HCT116 (cell line): Measurements from ENCODE around the gene AXIN1. TPM values are rescaled to one million over a fixed set of nuclear protein-coding genes. Genes with fewer than 3 reads are reported as not detected.

Experiments used
- ATAC-seq: fragments of 200-7000 bp; cut with Tn5 transposase; 2 replicates; pipeline ENCODE4 v1.9.1; 2020; ENCODE audit warnings: mild to moderate bottlenecking, moderate library complexity
- BruUV-seq: library from RNA; stranded (reverse); fragments of 400-500 nt; replicated peaks from 2 replicates; lab custom pipeline; 2021; lab: Mats Ljungman, UMichigan
- CTCF ChIA-PET: fragments of 300-600 bp; sonication (Branson Sonifier 250); formaldehyde crosslinking; loops from one replicate; lab custom pipeline; 2021; ENCODE audit warnings: antibody characterized with exemption; lab: Charles Lee
- POLR2A ChIA-PET: fragments of 300-600, 350-600 bp; sonication (Branson Sonifier 250); formaldehyde crosslinking; loops from one replicate; lab custom pipeline; 2021; ENCODE audit warnings: antibody characterized with exemption; lab: Charles Lee
- RAD21 ChIA-PET, 2 experiments: fragments of 300-600 bp; sonication (Branson Sonifier 250); formaldehyde crosslinking; loops; one replicate each; lab custom pipeline; 2023; ENCODE audit warnings: low total read pairs in 2 of 2; ENCODE audit not compliant: uncharacterized antibody in 2 of 2, unreplicated experiment in 2 of 2, low non-redundant PET in 1 of 2; lab: Charles Lee
- DNase-seq: peaks from one replicate; pipeline ENCODE4 v3.0.0-alpha.2; 2010; ENCODE audit warnings: low read depth, low spot score
- H2AFZ ChIP-seq: fragments of 200-600 bp; shearing (Covaris generic), sonication (generic); 2 replicates; pipeline ENCODE4 v1.6.1; 2017; ENCODE audit warnings: low read depth, mixed run types, mixed read lengths, antibody characterized with exemption, low read length; ENCODE audit not compliant: poor library complexity, severe bottlenecking
- H3K27ac ChIP-seq: 2 replicates; pipeline ENCODE4 v1.5.1; 2012; ENCODE audit warnings: low read depth, low read length
- H3K27me3 ChIP-seq: fragments of 200-600 bp; sonication (generic); 2 replicates; pipeline ENCODE4 v1.6.1; 2016; ENCODE audit warnings: mixed run types, low read length, mixed read lengths; ENCODE audit not compliant: insufficient read depth
- H3K36me3 ChIP-seq, 2 experiments: fragments of 200-500 bp in 1 of 2; fragments of 200-600 bp in 1 of 2; sonication (Bioruptor generic) in 1 of 2; sonication (generic) in 1 of 2; 2 replicates each; pipeline versions ENCODE4 v1.5.1 to v1.6.1; 2014 to 2016; ENCODE audit warnings: low read length in 2 of 2, inconsistent platforms in 1 of 2, mixed read lengths in 1 of 2, mixed run types in 1 of 2; ENCODE audit not compliant: insufficient read depth in 2 of 2, control insufficient read depth in 1 of 2
- H3K4me1 ChIP-seq, 2 experiments: fragments of 200-600 bp in 1 of 2; sonication (generic) in 1 of 2; 2 replicates each; pipeline versions ENCODE4 v1.5.1 to v1.6.1; 2012 to 2017; ENCODE audit warnings: low read length in 2 of 2, inconsistent platforms in 1 of 2, mild to moderate bottlenecking in 1 of 2, mixed read lengths in 1 of 2, mixed run types in 1 of 2, moderate library complexity in 1 of 2; ENCODE audit not compliant: insufficient read depth in 2 of 2, control insufficient read depth in 1 of 2
- H3K4me2 ChIP-seq: fragments of 200-600 bp; sonication (generic); 2 replicates; pipeline ENCODE4 v1.6.1; 2017; ENCODE audit warnings: mixed run types, low read length, mixed read lengths
- H3K4me3 ChIP-seq, 2 experiments: fragments of 200-600 bp in 1 of 2; sonication (generic) in 1 of 2; replicated peaks in 1 of 2; 2 replicates each; pipeline ENCODE4 v1.5.1; 2011 to 2016; ENCODE audit warnings: low read length in 2 of 2, control low read depth in 1 of 2, low read depth in 1 of 2, mild to moderate bottlenecking in 1 of 2, mixed read lengths in 1 of 2, mixed run types in 1 of 2
- H3K79me2 ChIP-seq: fragments of 200-600 bp; sonication (generic); 2 replicates; pipeline ENCODE4 v1.6.1; 2017; ENCODE audit warnings: mild to moderate bottlenecking, mixed run types, low read length, moderate library complexity, mixed read lengths; ENCODE audit not compliant: insufficient read depth
- H3K9ac ChIP-seq: fragments of 200-600 bp; sonication (generic); 2 replicates; pipeline ENCODE4 v1.6.1; 2016; ENCODE audit warnings: low read length, mixed read lengths
- H3K9me2 ChIP-seq: fragments of 200-600 bp; sonication (generic), shearing (Covaris generic); 2 replicates; pipeline ENCODE4 v1.6.1; 2017; ENCODE audit warnings: mixed run types, mild to moderate bottlenecking, moderate library complexity; ENCODE audit not compliant: insufficient read depth
- H3K9me3 ChIP-seq, 2 experiments: fragments of 200-500 bp in 1 of 2; fragments of 200-600 bp in 1 of 2; sonication (Bioruptor generic) in 1 of 2; sonication (generic) in 1 of 2; 2 replicates each; pipeline ENCODE4 v1.6.1; 2014 to 2017; ENCODE audit warnings: low read length in 2 of 2, mixed read lengths in 2 of 2, inconsistent platforms in 1 of 2, low read depth in 1 of 2, mild to moderate bottlenecking in 1 of 2, mixed run types in 1 of 2, moderate library complexity in 1 of 2; ENCODE audit not compliant: control insufficient read depth in 1 of 2, insufficient read depth in 1 of 2
- H4K20me1 ChIP-seq: fragments of 200-600 bp; sonication (generic), shearing (Covaris generic); 2 replicates; pipeline ENCODE4 v1.6.1; 2017; ENCODE audit warnings: mixed run types, mild to moderate bottlenecking, moderate library complexity; ENCODE audit not compliant: insufficient read depth
- CBX3 ChIP-seq: IDR thresholded peaks from 2 replicates; pipeline ENCODE4 v1.6.1; 2012; ENCODE audit warnings: low read depth
- EGR1 ChIP-seq: IDR thresholded peaks from 2 replicates; pipeline ENCODE4 v1.6.1; 2012; ENCODE audit warnings: low read depth
- EZH2phosphoT487 ChIP-seq: fragments of 200-600 bp; IDR thresholded peaks from 2 replicates; pipeline ENCODE4 v1.6.1; 2018; ENCODE audit warnings: antibody characterized with exemption, borderline replicate concordance
- FOSL1 ChIP-seq: IDR thresholded peaks from 2 replicates; pipeline ENCODE4 v1.6.1; 2012; ENCODE audit warnings: low read depth
- JUND ChIP-seq: IDR thresholded peaks from 2 replicates; pipeline ENCODE4 v1.6.1; 2012
- POLR2A ChIP-seq: IDR thresholded peaks from 2 replicates; pipeline ENCODE4 v1.7.0; 2011; ENCODE audit warnings: borderline replicate concordance; ENCODE audit not compliant: insufficient read depth, insufficient read length; ENCODE audit errors: extremely low read depth
- POLR2AphosphoS5 ChIP-seq: IDR thresholded peaks from 2 replicates; pipeline ENCODE4 v1.6.1; 2011; ENCODE audit warnings: mild to moderate bottlenecking, low read depth, low read length, moderate library complexity
- RAD21 ChIP-seq: IDR thresholded peaks from 2 replicates; pipeline ENCODE4 v1.6.1; 2012; ENCODE audit warnings: low read depth, mild to moderate bottlenecking
- SP1 ChIP-seq: IDR thresholded peaks from 2 replicates; pipeline ENCODE4 v1.6.1; 2012; ENCODE audit warnings: low read depth
- TCF7L2 ChIP-seq: IDR thresholded peaks from 2 replicates; pipeline ENCODE4 v1.7.0; 2011; ENCODE audit warnings: borderline replicate concordance, inconsistent platforms; ENCODE audit not compliant: insufficient read depth, insufficient read length; ENCODE audit errors: extremely low read depth
- ZFX ChIP-seq: fragments of 450-650 bp; IDR thresholded peaks from 2 replicates; pipeline ENCODE4 v1.6.1; 2017
- intact Hi-C: fragments of 100-400 bp; cut with micrococcal nuclease; formaldehyde crosslinking; loops from 2 replicates; pipeline ENCODE4 v1.10.0; 2022
- total RNA-seq: library from RNA; stranded (reverse); gene quantifications from one replicate; pipeline ENCODE4 v1.2.1, GENCODE V29; 2021; ENCODE audit not compliant: unreplicated experiment
- TF ChIP-seq, protein P1 (sequence below): IDR thresholded peaks from 2 replicates; pipeline ENCODE4 v1.6.1; 2012
- TF ChIP-seq, protein P2 (sequence below): IDR thresholded peaks from 2 replicates; pipeline ENCODE4 v1.6.1; 2011; ENCODE audit warnings: mild to moderate bottlenecking, low read length, moderate library complexity; ENCODE audit not compliant: insufficient replicate concordance; ENCODE audit errors: extremely low read depth
- TF ChIP-seq, protein P3 (sequence below), 3 experiments: fragments of 200-600 bp in 1 of 3; sonication (generic) in 1 of 3; IDR thresholded peaks in 2 of 3; conservative IDR thresholded peaks in 1 of 3; 2 replicates each; pipeline ENCODE4 v1.5.1; 2012 to 2017; ENCODE audit warnings: low read depth in 2 of 3, low read length in 2 of 3, antibody characterized with exemption in 1 of 3, borderline replicate concordance in 1 of 3, control low read depth in 1 of 3, mild to moderate bottlenecking in 1 of 3, mixed read lengths in 1 of 3, mixed run types in 1 of 3, moderate library complexity in 1 of 3; ENCODE audit not compliant: insufficient read depth in 1 of 3
- TF ChIP-seq, protein P4 (sequence below): IDR thresholded peaks from 2 replicates; pipeline ENCODE4 v1.6.1; 2012

Gene AXIN1
- total RNA-seq, 1 experiment from 2014 or later: 20.2 TPM

DNA sequence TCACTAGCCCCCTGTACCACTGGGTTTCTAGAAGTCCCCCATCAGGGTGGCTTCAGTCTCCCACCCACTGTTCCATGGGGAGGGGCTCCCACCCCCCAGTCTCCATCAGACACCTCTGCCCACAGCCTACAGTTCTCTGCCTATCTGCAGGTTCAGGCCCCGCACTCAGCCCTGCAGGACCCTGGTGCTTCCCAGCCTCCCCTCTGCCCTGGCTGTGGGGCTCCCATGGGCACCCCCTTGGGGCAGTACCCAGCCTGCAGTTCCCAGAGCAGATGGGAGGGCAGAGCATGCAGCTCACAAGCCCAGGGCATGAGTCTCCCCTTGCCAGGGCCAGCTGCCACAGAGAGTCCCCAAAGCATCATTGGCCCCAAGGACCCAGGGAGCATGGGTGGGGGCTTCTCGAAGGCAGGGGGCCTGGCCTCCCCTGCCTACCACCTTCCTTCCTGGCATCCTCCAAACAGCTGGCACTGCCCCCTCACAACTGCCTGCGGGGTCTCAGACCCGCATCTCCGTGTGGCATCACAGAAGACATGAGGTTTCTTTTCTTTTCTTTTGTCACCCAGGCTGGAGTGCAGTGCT is 20.6 kb upstream of the AXIN1 start:
- Histone ChIP-seq H3K4me3 (no peak overlapping the region), H3K79me2 (no peaks in the 10 kb centered on the region), H3K4me1 (peaks cover 3 to 13% of the 10 kb centered on the region in 2 experiments; a peak in 3 of 4 replicates), H2AFZ (no peak overlapping the region), H3K9ac (no peak overlapping the region), H3K4me2 (no peak overlapping the region), H3K27me3 (no peaks in the 10 kb centered on the region), H3K9me2 (no peaks in the 10 kb centered on the region), H3K27ac (no peak overlapping the region), H3K9me3 (no peaks in the 10 kb centered on the region), H3K36me3 (0 out of 4 replicates have a peak, but pooled peaks cover 0 to 3% of the 10 kb centered on the region in 2 experiments), H4K20me1 (no peaks in the 10 kb centered on the region)
- ChIA-PET CTCF (no interaction called here), POLR2A (no interaction called here), RAD21 (no interaction called here)
- BruUV-seq: no TSS peak
- ATAC-seq (no peak), DNase-seq (no peak)
- intact Hi-C loops: no loop called here
- TF ChIP-seq, protein P1, sequence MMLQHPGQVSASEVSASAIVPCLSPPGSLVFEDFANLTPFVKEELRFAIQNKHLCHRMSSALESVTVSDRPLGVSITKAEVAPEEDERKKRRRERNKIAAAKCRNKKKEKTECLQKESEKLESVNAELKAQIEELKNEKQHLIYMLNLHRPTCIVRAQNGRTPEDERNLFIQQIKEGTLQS: no peak
- TF ChIP-seq FOSL1 (no peak), SP1 (no peak), TCF7L2 (no peak), CBX3 (no peak), EGR1 (no peak)

DNA sequence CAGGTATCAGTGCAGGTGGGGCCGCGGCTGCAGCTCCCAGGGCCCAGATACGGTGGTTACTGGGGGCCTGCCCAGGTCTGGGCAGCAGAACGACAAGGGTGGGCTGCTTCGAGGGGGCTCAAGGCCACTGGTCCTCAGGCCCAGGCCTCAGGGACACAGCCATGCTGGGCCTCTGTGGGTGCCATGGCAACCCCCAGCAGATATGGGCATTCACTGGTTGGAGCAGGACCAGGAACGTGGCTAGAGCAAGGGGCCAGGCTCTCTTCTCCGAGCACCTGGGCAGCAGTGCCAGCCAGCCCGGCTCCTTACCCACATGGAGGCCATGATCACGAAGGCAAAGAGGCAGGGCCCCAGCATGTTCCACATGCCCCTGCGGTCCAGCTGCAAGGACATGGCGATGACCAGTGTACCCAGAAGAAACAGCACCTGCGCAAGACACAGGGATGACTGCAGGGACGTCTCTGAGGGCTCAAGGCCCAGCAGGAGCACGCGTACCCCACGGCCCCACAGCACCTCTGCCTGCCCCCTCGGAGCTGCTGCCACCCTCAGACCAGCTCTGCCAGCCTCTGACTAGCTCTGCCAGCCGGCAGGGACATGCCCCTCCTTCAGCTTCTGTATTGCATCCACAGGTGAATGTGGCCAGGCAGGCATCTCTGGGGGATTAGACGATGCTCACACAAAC is 19.9 kb upstream of the AXIN1 start:
- H3K9me3 ChIP-seq: no peaks in the 10 kb centered on the region
- TF ChIP-seq JUND (no peak), POLR2A (no peak), RAD21 (no peak), ZFX (no peak), EZH2phosphoT487 (no peak), FOSL1 (no peak), CBX3 (no peak), POLR2AphosphoS5 (no peak)
- TF ChIP-seq, protein P2, sequence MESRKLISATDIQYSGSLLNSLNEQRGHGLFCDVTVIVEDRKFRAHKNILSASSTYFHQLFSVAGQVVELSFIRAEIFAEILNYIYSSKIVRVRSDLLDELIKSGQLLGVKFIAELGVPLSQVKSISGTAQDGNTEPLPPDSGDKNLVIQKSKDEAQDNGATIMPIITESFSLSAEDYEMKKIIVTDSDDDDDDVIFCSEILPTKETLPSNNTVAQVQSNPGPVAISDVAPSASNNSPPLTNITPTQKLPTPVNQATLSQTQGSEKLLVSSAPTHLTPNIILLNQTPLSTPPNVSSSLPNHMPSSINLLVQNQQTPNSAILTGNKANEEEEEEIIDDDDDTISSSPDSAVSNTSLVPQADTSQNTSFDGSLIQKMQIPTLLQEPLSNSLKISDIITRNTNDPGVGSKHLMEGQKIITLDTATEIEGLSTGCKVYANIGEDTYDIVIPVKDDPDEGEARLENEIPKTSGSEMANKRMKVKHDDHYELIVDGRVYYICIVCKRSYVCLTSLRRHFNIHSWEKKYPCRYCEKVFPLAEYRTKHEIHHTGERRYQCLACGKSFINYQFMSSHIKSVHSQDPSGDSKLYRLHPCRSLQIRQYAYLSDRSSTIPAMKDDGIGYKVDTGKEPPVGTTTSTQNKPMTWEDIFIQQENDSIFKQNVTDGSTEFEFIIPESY: no peak
- TF ChIP-seq, protein P1: no peak
- TF ChIP-seq, protein P3, sequence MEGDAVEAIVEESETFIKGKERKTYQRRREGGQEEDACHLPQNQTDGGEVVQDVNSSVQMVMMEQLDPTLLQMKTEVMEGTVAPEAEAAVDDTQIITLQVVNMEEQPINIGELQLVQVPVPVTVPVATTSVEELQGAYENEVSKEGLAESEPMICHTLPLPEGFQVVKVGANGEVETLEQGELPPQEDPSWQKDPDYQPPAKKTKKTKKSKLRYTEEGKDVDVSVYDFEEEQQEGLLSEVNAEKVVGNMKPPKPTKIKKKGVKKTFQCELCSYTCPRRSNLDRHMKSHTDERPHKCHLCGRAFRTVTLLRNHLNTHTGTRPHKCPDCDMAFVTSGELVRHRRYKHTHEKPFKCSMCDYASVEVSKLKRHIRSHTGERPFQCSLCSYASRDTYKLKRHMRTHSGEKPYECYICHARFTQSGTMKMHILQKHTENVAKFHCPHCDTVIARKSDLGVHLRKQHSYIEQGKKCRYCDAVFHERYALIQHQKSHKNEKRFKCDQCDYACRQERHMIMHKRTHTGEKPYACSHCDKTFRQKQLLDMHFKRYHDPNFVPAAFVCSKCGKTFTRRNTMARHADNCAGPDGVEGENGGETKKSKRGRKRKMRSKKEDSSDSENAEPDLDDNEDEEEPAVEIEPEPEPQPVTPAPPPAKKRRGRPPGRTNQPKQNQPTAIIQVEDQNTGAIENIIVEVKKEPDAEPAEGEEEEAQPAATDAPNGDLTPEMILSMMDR (IDR thresholded peaks at IDR 0.05 in 2 of 3, conservative IDR thresholded peaks at IDR 0.05 in 1 of 3; ENCODE audit: borderline replicate concordance in 1 of 3, insufficient read depth in 1 of 3, low read depth in 2 of 3, low read length in 2 of 3): no peak
- TF ChIP-seq, protein P4, sequence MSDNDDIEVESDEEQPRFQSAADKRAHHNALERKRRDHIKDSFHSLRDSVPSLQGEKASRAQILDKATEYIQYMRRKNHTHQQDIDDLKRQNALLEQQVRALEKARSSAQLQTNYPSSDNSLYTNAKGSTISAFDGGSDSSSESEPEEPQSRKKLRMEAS: no peak

More for the DNA sequence above, 19.9 kb upstream of the AXIN1 start:
- Histone ChIP-seq H4K20me1 (no peaks in the 10 kb centered on the region), H3K9ac (no peak overlapping the region), H3K9me2 (no peaks in the 10 kb centered on the region), H3K27ac (no peak overlapping the region), H3K4me3 (no peak overlapping the region), H3K36me3 (0 out of 4 replicates have a peak, but pooled peaks cover 0 to 3% of the 10 kb centered on the region in 2 experiments), H3K27me3 (no peaks in the 10 kb centered on the region), H3K79me2 (no peaks in the 10 kb centered on the region), H3K4me2 (no peak overlapping the region), H3K4me1 (peaks cover 3 to 13% of the 10 kb centered on the region in 2 experiments; a peak in 3 of 4 replicates), H2AFZ (no peak overlapping the region)
- POLR2A ChIA-PET: no interaction called here
- intact Hi-C loops: no loop called here
- no TSS peak for BruUV-seq
- ATAC-seq (no peak), DNase-seq (no peak)
- CTCF ChIA-PET: no interaction called here
- RAD21 ChIA-PET: no interaction called here
